Hindlimb muscle (tissue), 1 donor: Measurements from ENCODE around the gene ARHGEF17. TPM values are rescaled to one million over a fixed set of nuclear protein-coding genes. Genes with fewer than 3 reads are reported as not detected.
"Not testable (repeated sequence)": the region's sequence is repeated elsewhere in the genome, so short reads cannot be mapped to it uniquely, and the experiment has no call there.

Experiments
- DNase-seq: peaks from one replicate; pipeline ENCODE4 v3.0.0-alpha.2; 2013
- polyA plus RNA-seq: library from polyadenylated mRNA; unstranded; fragments of 120-200 nt; gene quantifications from one replicate; pipeline ENCODE4 v1.2.1, GENCODE V29; 2013; ENCODE audit not compliant: insufficient read length

The ARHGEF17 gene
- polyA plus RNA-seq, 1 donor = 60.3 TPM

DNA sequence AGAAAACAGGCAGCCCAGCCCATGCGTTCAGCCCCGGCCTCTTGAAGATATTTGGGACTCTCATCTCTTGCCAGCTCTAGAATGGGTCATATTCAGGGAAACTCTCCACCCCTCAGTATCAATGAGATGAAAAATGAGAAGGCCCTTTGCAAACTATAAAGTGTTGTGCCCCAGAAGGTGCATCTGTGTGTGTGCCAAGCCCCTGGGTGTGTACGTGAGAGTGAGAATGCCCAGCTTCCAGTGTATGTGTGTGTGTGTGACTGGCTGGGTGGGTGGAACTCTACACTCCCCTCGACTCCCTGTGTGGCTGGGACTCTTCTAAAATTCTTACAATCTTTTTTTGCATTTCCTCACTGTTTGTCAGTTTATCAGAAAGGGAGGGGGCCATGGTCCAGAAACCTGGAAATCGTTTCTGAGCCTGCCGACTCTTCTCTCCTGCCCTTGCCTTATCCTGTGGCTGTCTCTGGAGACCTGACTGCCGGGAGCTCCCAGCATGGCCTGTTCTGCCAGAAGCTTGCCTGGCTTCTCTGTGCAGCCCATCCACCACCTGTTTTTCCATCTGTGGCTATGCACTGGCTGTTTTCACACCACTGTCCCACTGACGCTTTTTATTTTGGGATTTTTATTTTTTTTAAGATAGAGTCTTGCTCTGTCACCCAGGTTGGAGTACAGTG is 34.7 kb upstream of the ARHGEF17 start:
- no peak for DNase-seq

DNA sequence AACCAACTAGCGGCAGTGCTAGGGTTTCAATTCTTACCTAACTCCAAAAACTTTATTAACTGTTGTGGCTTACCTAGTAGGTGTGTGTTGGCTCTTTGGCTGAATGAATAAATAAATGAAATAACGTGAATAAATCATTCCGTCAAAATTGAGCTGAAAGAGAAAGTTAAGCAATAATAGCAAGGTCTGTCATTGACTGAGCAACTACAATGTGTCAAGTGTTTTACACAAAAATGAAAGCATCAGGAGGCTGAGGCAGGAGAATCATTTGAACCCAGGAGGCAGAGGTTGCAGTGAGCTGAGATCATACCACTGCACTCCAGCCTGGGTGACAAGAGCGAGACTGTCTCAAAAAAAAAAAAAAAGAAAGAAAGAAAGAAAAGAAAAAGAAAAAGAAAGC is 33.9 kb upstream of the ARHGEF17 start:
- DNase-seq = not testable (repeated sequence)

DNA sequence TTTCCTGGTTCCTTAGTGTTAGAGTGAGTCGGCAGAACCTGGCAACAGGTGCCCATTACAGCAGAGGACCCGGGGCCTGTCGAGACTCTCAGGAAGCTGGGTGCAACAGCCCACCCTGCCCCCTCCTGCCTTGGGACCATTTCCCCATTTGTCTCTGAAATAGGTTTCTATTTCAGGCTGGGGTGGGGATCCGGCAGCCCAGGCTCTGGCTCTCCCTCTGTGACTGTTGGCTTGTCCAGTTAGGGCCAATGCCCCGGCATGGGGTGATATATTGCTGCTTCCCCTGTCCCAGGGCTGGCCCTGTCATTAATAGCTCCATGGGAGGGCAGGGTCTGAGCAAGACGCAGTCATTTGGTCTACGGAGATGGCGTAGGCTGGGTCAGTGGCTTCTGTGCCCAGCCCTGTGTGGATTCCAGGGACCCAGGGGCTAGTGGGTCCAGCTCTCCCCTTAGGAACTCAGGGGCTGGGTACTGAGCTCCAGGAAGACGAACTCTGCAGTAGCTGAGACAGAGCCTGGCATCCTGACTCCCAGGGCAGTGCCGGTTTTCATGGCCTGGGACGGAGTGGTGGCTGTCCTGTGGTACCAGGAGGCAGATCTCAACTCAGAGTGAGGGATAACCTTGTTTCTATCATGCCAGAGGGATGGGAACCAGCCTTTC is 33.2 kb upstream of the ARHGEF17 start:
- no peak for DNase-seq

DNA sequence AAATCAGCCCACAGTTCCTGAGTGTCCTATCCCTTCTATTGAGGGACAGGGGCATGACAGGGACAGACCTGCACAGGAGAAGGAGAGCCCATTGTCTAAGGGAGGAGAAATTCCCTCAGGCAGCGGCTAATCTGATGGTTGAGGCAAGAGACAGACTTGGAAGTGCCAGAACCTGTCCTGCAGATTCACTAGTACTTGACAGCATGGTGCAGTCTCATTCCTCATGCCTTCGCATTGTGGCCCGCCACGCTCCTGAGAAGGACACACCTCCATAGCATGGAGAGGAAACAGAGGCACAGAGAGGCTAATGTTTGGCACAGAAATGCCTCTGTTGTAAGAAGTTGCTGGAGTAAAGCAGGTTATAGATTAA is 32.7 kb upstream of the ARHGEF17 start:
- no peak for DNase-seq

DNA sequence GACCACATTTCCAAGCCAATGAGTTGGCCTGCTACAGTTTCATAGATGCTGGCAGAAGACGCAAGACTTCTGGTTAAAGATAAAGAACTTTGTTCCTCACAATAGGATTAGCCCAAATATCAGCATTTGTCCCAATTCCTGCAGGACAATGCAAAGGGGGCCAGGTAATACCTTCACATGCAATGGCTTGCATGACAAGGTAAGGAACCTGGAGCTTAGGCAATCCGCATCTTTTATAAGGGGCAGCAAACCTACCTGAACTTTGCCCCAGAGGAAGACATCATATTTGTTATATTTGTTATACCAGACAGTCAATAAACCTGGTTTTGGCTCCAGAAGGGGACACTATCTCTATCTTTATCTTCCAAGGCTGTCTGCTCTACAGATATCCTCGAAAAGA is 30.6 kb upstream of the ARHGEF17 start:
- DNase-seq = no peak

DNA sequence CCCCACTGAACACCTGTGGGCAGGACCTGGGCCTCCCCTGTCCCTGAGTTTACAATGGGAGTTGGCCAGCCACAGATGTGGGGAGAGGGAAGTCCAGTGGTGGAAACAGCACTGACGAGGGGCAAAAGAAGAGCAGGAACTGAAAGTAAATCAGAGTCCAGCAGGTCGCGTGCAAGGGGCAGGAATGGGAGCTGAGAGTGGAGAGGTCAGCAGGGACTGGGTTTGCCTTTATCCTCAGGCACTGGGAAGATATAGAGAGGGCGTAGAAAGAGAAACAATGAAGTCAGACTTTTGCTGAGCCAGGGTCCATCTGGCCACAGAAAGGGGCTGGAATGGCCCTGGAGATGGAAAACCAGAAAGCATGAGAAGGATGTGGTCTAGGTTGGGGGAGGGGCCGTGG is 27.4 kb upstream of the ARHGEF17 start:
- DNase-seq = no peak

DNA sequence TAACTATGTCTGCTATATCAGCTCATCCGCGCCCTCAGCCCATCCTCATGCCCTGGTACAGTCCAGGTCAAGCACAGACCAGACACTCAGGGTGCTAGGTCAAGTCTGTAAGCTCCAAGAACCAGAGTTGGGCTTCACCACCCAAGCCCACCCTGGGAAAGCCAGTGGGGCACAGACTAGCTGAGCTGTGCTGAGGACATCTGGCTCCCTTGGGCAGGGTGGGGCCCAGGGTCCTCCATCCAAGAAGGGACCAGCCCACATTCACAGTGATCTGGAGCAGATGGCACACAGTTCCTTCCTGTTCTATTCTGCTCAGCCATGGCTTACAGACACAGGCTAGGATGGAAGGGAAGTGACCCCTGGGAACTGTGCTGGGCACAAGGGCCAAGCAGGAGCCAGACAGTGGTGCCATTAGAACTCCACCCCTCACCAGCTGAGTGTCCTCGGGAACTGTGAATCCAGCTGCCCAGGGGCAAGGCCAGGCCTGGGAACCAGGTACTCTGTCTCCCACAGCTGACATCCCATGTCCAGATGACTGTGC is 26.8 kb upstream of the ARHGEF17 start:
- no peak for DNase-seq

DNA sequence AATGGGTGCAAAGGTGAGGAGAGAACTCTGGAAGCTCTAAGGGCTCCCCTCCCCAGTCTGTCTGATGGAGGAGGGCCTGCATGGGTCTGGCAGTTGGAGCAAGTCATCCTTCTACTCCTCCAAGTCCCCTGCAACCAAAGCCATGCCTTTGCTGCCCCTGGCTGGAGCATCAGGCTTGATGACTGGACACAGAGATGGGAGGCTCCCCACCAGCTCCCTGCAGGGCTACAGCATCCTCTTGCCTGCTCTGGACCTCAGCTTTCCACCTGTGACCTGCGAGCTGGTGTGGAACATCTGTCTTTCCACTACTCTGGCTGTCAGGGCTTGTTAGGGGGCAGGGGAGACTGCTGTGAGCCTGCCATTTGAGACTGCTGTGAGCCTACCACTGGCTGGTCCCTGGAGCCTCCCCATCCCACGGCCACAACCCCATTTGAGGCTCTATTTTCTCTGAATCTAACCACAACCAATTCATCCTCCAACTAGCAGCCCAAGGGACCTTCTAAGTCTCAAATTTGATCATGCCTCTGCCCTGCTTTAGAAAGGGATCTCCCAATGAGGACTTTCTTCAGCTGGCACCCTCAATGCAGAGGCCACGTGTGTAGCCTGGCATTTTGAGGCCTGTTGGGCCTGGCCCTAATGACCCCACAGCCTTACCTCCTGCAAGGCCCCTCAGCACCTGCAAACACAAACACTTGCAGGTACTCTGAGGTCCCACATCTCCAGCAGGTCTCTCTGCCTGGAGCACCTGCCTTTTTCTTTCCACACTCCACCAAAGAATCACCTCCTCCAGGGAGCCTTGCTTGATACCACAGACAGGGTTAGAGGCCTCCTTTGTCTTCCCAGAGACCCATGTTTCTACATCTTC is 26.0 kb upstream of the ARHGEF17 start:
- no peak for DNase-seq

DNA sequence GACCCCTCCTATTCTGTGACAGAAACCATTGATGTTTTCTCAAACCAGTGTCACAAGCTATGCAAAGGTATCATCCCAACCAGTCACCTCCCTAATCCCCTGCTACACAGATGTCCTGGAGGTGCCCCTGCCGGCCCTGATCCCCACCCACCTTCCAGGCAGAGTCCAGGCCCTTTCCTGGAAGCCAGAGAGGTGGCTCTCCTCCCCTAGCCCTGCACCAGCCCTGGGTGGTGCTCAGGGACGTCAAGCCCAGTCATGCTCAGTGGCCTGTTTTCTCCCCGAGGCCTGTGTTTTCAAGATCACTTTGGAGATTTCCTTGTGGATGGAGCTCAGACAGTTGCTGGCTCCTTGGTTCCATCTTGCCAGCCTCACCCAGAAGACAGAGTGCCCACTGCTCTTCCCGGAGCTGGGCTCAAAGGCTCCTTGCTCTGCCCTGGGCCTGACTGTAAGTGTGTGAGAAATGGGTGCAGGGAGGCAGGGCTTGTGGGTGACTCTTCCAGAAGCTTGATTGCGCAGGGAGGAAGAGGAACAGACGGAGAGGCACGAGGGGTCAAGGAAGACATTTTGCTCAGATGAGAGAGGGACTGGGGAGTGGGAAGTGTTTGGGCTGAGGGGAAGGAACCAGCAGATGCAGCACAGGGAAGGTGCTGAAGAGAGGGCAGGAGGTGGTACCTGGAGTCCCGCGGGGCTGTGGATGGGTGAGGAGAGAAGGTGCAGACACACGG is 24.6 kb upstream of the ARHGEF17 start:
- no peak for DNase-seq

DNA sequence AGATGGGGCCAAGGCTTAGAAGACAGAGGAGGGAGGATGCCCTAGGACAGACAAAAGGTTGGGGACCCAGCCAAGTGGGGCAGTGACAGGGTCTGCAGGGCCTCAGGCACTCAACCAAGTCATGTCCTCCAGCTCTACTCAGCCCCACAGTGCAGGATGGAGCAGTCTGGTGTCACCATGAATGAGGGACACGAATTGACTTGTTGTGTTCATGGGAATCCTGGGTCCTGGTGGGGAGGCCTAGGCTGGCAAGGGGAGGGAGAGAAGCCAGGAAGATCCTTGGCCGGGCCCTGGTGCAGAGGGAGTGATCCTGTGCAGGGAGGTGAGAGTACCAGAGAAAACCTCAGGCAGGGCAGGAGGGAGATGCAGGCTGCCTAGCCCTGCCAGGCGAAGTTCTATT is 24.0 kb upstream of the ARHGEF17 start:
- no peak for DNase-seq

DNA sequence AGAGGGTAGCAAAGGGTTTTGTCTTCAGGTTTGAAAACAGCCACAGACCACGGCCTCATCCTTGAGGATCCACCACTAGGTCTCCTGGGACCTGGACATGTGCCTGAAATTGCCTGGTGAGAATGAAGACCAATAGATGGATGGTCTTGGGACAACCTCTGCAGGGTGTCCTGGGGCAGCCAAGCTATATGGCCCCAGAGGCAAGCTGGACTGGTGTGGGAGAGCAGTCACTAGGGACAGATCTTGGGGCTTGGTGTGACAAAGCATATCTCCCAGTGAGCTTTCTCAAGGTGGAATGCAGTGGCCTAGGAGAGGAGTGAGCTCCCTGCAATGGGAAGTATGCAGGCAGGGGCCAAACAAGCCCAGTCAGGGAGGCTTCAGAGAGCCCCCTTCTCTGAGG is 22.4 kb upstream of the ARHGEF17 start:
- DNase-seq = no peak

DNA sequence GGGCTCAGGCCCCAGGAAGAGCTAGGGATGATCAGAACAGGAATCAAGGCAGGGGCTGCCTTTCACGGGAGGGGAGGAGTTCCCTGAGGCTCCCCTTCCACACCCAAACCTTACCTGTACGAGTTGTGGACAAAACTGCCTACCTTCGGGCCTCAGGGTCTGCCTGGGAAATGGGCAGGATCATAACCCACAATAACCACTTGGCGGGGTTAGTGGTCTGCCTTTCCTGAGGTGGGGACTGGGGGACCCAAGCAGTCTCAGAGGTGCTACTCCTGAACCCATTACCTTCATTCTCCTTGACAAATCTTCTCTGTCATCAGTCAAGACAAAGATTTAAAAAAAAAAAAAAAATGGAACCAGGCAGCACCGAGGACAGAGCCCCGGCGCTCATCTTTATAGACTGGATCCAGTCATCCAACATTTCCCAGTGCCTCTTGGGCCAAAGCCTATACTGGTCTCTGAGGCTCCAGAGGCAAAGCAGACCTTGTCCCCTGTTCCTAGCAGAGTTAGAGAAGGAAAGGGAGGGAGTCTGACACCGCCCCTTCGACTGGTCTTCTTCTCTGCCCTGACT is 21.8 kb upstream of the ARHGEF17 start:
- DNase-seq = no peak

DNA sequence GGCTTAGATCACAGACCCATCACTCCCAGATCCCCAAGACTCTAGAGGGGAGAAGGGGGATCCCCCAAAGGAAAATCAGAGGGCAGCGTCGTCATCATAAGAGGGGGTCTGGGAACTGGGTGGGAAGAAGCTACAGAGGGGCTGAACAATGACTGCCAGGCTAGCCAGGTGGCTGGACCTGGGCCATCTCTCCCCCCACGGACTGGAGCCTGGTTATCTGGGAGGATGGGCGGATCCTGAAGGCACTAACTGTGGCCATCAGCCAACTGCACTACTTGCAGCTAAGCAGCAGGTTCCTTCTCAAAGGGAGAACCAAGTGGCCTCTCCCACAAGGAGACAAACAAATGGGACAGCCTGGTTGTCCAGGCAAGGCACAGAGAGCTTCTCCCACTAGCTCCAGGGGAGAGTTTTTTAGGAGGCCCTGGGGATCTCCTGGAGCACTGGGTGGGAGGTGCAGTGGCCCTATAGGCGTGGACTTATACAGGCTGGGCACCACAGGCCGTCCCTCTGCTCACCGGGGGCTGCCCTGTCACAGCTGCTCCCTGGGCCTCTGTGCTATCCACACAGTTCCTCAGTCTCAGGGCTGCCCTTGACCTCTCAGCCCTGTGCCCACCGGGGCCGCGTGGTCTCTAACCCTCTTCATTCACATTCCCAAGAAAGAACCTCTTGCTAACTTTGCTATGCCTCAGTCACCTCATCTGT is 20.5 kb upstream of the ARHGEF17 start:
- DNase-seq = no peak

DNA sequence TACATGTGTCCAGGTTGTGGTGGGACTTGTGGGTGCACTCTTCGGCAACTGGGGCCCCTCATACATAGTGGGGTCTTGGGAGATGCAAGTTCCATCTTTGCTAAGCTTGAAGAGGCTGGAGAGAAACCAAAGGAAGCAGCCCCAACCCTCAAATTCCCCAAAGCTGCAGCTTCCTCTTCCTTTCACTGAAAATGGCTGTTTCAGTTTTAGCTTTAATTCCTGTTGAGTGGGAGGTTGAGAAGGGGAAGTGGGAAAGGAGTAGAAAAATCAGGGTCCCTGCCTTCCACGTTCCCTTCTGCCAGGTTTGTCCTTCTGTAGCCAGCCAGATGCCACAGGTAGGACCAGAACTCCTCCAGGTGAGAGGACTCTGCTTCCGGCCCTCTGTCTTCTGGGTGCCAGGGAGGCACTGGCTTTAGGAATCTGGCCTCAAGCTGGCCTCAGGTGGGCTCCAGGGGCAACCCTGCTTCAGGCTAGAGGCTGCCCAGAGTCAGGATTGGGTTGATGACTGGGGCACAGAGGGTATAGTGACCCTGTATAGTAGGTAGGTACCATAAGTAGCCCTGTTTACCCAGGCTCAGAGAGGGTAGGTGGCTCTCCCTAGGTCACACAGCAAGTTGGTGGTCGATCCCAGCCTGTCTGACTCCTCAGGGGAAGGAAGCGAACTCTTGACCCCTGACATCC is 19.7 kb upstream of the ARHGEF17 start:
- DNase-seq = no peak

DNA sequence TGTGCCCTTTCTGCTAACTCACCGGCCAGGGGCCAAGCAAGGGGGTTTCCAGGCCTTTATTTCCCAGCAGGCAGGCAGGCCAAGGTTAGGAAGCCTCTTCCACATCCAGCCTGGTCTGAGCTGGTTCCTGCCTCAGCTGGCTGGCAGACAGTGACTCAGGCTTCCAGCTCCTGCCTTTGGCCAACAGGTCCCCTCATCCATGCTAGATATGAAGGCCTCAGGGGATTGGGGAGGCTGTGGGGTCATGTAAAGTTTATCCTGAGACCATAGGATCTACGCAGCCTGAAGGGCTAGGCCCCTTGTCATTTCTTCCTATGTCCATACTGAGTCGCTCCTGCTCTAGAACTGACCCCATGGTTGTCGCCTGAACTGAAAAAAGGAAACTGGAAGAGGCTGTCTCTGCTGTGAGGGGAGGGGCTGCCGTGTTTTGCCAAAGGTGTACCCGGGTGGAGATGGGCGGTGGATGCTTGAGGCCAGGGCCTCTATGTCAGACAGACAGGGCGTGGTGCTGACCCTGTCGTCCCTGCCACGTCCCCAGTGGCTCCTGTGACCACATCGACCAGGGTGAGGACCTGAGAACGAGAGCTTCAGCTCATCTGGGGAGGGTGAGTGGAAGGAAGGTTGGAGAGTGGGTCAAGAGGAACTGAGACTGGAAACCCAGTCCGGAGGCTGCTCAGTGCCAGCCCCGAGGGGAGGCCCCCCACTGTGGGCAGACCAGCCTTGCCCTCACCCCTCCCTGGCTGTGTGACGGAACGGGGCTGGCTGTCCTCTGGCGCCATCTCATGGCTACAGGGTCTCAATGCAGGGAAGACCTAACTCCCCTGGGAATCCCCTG is 19.0 kb upstream of the ARHGEF17 start:
- peak; percentile 78 for DNase-seq

DNA sequence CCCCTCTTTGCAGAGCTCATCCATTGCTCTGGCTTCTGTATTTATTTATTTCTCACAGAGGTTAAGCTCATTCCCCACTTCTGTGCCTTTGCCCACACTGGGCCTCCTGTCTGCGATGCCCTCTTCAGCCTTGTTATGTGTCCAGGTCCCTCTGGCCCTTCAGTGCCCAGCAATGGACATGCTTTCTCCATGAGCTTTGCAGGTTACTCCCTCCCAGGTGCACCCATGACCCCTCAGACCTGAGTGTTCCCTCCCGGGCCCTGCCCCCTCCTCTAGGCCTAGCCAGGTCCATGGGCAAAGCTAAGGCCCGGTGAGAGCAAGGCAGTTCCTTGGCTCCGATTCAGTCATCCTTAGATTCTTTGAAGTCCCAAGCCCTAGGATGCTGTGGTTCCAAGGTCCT is 17.5 kb upstream of the ARHGEF17 start:
- no peak for DNase-seq

DNA sequence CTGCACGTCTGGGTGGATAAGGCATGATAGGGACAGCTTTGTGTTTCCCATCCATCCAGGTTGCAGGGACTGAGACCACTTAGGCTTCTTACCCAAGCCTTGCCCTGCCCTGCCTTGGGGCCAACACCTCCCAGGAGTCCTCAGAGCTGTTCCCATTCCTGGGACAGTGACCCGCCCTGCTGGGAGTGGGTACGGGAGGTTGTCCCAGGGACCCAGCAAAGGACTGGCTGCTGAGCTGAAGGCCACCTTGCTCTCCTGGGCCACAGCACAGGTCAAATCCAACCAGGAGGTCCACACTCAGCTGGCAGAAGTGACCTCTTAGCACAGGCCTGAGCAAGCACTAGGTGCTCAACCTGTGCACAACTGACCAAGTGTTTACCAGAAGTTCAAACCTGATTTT is 16.9 kb upstream of the ARHGEF17 start:
- DNase-seq = no peak

DNA sequence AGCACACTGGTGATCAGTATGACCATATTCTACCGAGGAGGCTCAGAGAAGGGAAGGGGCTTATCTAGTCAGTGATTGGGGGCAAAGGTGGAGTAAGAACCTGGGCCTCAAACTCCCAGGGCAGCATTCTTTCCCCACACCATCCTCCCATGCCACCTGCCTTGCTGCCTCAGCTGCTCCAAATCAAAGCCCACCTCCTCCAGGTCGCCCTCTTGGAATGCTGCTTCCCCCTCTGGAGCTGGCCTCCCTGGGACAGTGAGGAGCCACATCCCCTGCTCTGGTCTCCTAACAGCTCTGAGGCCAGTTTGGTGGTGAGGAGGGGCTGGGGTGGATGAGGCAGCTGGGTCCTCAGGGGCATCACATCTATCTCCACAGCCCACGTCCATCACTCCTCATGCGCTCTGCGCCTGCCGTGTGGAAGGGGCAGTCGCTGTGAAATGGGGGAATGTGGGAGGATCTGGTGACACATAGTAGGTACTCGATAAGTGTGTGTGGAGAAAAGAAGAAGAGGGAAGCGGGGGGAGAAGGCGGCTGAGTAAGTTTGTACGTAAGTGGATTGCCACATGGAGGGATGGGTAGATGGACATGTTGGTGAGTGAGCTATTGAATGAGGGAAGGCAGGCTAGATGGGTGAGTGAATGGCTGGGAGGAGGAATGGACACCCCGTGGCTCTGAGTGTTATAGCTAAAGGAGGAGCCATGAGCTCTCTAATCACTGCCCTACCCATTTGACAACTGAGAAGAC is 16.1 kb upstream of the ARHGEF17 start:
- DNase-seq = no peak

DNA sequence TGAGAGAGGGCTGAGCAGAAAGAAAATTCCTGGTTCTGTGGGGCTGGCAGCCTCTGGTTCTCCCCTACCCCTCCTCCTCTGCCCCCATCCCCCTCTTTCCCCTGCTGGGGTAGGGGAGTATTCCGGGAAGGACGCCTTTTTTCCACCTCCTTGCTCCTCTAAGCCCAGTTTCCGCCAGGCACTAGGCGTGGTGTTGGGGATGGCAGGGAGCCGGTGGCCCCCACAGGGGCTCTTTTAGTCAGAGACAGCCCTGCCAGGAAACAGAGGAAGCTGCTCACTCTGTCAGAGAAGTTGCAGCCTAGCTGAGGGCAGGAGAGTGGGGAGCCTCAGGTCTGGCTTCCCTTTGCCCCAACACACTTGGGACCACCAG is 15.6 kb upstream of the ARHGEF17 start:
- peak; percentile 64 for DNase-seq
